GM21723 (cell line): ENCODE data around the gene LETMD1.
"Not testable (repeated sequence)": the region's sequence is repeated elsewhere in the genome, so short reads cannot be mapped to it uniquely, and the experiment has no call there.

Source experiments
- ATAC-seq: cut with Tn5 transposase; IDR thresholded peaks from one replicate; pipeline ENCODE4 v1.9.1; 2021; ENCODE audit warnings: mild to moderate bottlenecking, moderate library complexity; ENCODE audit not compliant: unreplicated experiment

Gene LETMD1

GRCh38 chr12:51047655-51048540 lies at the start of gene LETMD1:
TSS of gene LETMD1 (plus strand) at chr12:51048327. CDS start at chr12:51048357, 30 bp downstream.
- ATAC-seq, result peak; percentile 98

- no peak for ATAC-seq
Observed at GRCh38 chr12:50999093-50999492, 49.0 kb upstream of the LETMD1 start.

GRCh38 chr12:51000245-51000644 lies 47.9 kb upstream of the LETMD1 start:
- no peak for ATAC-seq

- no peak for ATAC-seq
Observed at GRCh38 chr12:51001799-51002198, 46.3 kb upstream of the LETMD1 start.

GRCh38 chr12:51004504-51004903 lies 43.6 kb upstream of the LETMD1 start:
- ATAC-seq, result no peak

- ATAC-seq, result no peak
Observed at GRCh38 chr12:51005030-51005429, 43.1 kb upstream of the LETMD1 start.

- no peak for ATAC-seq
Observed at GRCh38 chr12:51005671-51006070, 42.5 kb upstream of the LETMD1 start.

- no peak for ATAC-seq
Observed at GRCh38 chr12:51008329-51009055, 39.6 kb upstream of the LETMD1 start.

- ATAC-seq, result no peak
Observed at GRCh38 chr12:51009056-51009440, 39.1 kb upstream of the LETMD1 start.

- ATAC-seq, result no peak
Observed at GRCh38 chr12:51011955-51012354, 36.2 kb upstream of the LETMD1 start.

GRCh38 chr12:51012570-51013236 lies 35.4 kb upstream of the LETMD1 start:
- no peak for ATAC-seq

- no peak for ATAC-seq
Observed at GRCh38 chr12:51013441-51013840, 34.7 kb upstream of the LETMD1 start.

- ATAC-seq, result not testable (repeated sequence)
Observed at GRCh38 chr12:51014467-51014866, 33.7 kb upstream of the LETMD1 start.

GRCh38 chr12:51017452-51017851 lies 30.7 kb upstream of the LETMD1 start:
- ATAC-seq, result no peak

GRCh38 chr12:51018956-51019355 lies 29.2 kb upstream of the LETMD1 start:
- no peak for ATAC-seq

- ATAC-seq, result no peak
Observed at GRCh38 chr12:51019927-51020326, 28.2 kb upstream of the LETMD1 start.

- ATAC-seq, result no peak
Observed at GRCh38 chr12:51020448-51021182, 27.5 kb upstream of the LETMD1 start.

- ATAC-seq, result no peak
Observed at GRCh38 chr12:51021694-51022093, 26.4 kb upstream of the LETMD1 start.

GRCh38 chr12:51023625-51024382 lies 24.3 kb upstream of the LETMD1 start:
- no peak for ATAC-seq

- ATAC-seq, result no peak
Observed at GRCh38 chr12:51025338-51025835, 22.7 kb upstream of the LETMD1 start.
